Stomach (tissue), 4 donors: ENCODE measurements around the gene CD9.

Experiments used
- EP300 ChIP-seq: sonication (generic); formaldehyde crosslinking; IDR thresholded peaks from one replicate; pipeline ENCODE4 v1.6.1; 2017; ENCODE audit warnings: antibody characterized with exemption
- POLR2A ChIP-seq, 4 donors: fragments of 450-650 bp; IDR thresholded peaks; one replicate each; pipeline ENCODE4 v1.6.1; 2016; ENCODE audit warnings: antibody characterized with exemption in 4 of 4, control low read depth in 2 of 4, mild to moderate bottlenecking in 1 of 4, moderate library complexity in 1 of 4
- POLR2AphosphoS5 ChIP-seq, 3 donors: sonication (generic); formaldehyde crosslinking; IDR thresholded peaks; one replicate each; pipeline ENCODE4 v1.6.1; 2016; ENCODE audit warnings: antibody characterized with exemption in 3 of 3
- TF ChIP-seq, protein P1 (sequence below), 7 experiments: fragments of 450-650 bp in 4 of 7; fragments of 200-600 bp in 3 of 7; sonication (generic) in 3 of 7; IDR thresholded peaks; one replicate each; pipeline ENCODE4 v1.5.1; 2016 to 2019; ENCODE audit warnings: antibody characterized with exemption in 7 of 7, control low read depth in 2 of 7, mild to moderate bottlenecking in 1 of 7

DNA sequence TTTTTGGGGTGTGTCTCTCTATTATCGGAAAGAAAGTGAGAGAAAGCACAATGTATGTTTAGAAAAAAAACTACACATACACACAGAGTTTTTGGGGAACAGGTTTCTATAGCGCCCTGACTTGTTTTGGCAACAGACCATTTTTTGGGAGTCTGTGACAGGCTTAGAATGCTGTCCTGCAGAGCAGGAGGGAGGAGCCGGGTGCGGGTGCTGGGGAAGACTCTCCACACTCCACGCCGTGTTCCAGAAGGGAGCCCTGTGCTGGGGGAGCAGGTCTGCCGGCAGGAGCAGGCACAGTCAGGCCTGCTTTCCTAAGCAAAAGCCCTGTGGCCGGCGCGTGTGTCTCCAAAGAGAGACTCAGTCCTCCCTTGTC is 26.5 kb downstream of the CD9 start:
- TF ChIP-seq, protein P1, sequence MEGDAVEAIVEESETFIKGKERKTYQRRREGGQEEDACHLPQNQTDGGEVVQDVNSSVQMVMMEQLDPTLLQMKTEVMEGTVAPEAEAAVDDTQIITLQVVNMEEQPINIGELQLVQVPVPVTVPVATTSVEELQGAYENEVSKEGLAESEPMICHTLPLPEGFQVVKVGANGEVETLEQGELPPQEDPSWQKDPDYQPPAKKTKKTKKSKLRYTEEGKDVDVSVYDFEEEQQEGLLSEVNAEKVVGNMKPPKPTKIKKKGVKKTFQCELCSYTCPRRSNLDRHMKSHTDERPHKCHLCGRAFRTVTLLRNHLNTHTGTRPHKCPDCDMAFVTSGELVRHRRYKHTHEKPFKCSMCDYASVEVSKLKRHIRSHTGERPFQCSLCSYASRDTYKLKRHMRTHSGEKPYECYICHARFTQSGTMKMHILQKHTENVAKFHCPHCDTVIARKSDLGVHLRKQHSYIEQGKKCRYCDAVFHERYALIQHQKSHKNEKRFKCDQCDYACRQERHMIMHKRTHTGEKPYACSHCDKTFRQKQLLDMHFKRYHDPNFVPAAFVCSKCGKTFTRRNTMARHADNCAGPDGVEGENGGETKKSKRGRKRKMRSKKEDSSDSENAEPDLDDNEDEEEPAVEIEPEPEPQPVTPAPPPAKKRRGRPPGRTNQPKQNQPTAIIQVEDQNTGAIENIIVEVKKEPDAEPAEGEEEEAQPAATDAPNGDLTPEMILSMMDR (IDR thresholded peaks at IDR 0.05), result no peak
- TF ChIP-seq POLR2AphosphoS5 (IDR thresholded peaks at IDR 0.05) (no peak), EP300 (no peak), POLR2A (IDR thresholded peaks at IDR 0.05) (no peak)
